ENCODE data around the gene UBE2S. TPM values are rescaled to one million over a fixed set of nuclear protein-coding genes. Genes with fewer than 3 reads are reported as not detected.

The UBE2S gene
- total RNA-seq, 2 donors from 2014 or later = 10.3 to 49.9 TPM

DNA sequence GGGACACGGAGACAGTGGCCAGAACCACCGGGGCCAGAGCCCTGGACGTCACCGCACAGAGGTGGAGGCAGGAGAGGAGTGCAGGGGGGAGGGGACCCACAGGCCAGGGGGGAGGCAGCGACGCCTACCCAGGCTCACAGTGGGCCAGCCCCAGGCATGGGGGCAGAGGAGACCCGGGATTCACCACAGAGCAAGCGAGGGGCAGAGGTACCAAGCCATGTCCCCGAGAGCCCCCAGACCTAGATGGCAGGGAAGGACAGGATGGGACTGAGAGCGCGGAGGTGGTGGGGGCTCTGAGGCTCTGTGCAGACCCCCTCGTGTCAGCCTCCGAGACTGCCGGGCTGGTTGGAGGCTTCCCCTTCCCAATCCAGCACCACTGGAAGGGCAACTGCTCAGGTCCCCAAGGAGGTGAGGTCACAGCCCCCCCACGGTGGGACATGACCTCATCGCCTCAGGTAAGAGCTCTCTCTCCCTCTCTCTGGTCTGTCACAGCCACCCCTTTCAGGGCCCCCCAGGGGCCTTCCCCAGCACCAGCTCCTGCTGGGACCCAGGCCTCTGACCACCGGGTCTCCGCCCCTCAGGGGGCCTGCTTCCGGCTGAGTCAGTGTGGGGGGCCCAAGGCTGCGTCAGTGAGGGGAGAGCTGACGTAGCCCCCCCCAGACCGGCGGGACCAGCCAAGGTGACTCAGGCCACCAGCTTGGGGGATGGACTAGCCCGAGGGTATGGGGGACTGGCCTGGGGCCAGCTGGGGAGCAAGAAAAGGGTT is 35.1 kb downstream of the UBE2S start:
- WGBS = 26% methylated on average over 22 of the region's 24 CpGs
- no peaks in the 10 kb centered on the region for H3K36me3 ChIP-seq
- no peak for TF ChIP-seq POLR2A (IDR thresholded peaks at IDR 0.05)
- no peak for TF ChIP-seq CTCF (IDR thresholded peaks at IDR 0.05)
- no peak for TF ChIP-seq POLR2AphosphoS5 (IDR thresholded peaks at IDR 0.05)
- no peak for DNase-seq (ENCODE audit: low spot score)
- H3K4me1 ChIP-seq (replicated peaks) = peaks cover 4% of the 10 kb centered on the region
- H3K27ac ChIP-seq = no peak overlapping the region
- no peak overlapping the region for H3K4me3 ChIP-seq
- intact Hi-C loops (cut with DNase I) = no loop called here
- no peaks in the 10 kb centered on the region for H3K9me3 ChIP-seq
- peaks cover 44% of the 10 kb centered on the region for H3K27me3 ChIP-seq (replicated peaks; ENCODE audit: insufficient read depth)

DNA sequence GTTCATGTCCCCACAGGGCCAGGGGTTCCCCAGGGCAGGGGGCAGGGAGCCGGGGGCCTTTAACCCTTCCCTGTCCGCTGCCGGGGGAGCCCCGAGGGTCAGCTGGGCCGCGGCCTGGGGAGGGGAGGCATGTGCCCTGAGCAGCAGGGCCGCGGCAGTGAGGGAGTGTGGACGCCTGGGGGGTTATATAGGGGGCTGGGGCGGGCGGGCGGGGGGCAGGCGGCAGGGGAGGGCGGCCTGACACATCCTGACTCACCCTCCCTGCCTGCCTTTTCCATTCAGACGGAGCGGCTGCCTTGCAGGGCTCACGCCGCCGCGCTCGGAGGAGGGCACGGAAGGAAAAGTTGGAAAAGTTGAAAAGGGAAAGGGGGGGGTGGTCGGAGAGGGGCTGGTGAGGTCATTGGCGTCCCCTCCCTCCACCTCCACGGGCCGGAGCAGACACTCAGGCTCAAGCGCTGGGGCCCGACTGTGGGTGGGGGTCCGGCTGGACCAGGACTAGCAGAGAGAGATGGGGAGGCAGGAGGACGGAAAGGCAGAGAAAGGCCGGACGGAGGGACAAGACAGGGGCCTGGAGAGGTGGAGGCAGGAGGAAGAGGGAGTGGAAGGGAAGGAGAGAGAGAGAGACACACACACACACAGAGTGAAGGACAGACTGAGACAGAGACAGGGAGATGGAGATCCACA is 37.1 kb downstream of the UBE2S start, which contains the start of gene IL11:
TSS of gene IL11 (minus strand) at position 159 of the 684 bp plus-strand sequence. CDS start at position 6, 153 bp downstream.
- peaks cover 4% of the 10 kb centered on the region for H3K4me1 ChIP-seq (replicated peaks)
- no peak for TF ChIP-seq POLR2A (IDR thresholded peaks at IDR 0.05)
- TF ChIP-seq CTCF (IDR thresholded peaks at IDR 0.05) = no peak
- TF ChIP-seq POLR2AphosphoS5 (IDR thresholded peaks at IDR 0.05) = no peak
- WGBS = 7% methylated on average over 28 of the region's 32 CpGs
- H3K9me3 ChIP-seq = no peaks in the 10 kb centered on the region
- no peaks in the 10 kb centered on the region for H3K36me3 ChIP-seq
- intact Hi-C loops (cut with DNase I) = no loop called here
- DNase-seq (ENCODE audit: low spot score) = no peak
- H3K27ac ChIP-seq = no peak within 1 kb of the TSS
- H3K4me3 ChIP-seq = peak within 1 kb of the TSS in 1 of 2 donors; percentile 19
- peaks cover 42% of the 10 kb centered on the region for H3K27me3 ChIP-seq (replicated peaks; ENCODE audit: insufficient read depth)

DNA sequence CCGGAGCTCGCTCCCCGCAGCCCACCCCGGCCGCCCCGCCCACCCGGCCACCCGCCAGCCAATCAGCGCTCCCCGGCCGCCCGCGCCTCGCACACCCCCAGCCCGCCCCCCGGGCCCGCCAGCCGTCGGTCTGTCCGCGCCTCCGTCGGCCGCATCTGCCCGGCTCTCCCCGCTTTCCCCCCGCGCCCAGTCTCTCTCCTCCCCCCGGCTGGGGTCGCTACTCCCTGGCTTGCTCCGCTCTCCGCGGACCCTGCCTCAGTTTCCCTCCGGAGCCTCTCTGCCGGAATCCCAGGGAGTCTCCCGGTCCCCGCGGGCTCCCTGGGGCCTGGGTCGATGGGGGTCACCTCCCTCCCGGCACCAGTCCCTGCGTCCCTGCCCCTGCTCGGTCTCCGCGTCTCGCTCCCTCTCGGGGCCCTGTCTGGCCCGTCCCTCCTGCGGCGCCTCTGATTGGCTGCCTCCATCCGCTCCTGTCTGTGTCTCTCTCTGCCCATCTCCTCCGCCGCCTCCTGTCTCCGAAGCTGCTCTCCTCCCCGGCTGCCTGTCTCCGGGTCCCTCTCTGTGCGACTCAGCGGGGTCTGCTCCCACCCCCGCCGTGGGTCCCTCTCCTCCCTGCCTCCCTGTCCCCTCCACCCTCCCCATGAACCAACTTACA is 37.8 kb downstream of the UBE2S start:
- Histone ChIP-seq H3K9me3 (no peaks in the 10 kb centered on the region), H3K27ac (no peak overlapping the region), H3K27me3 (replicated peaks; ENCODE audit: insufficient read depth) (peaks cover 39% of the 10 kb centered on the region), H3K4me3 (peak overlapping the region in 1 of 2 donors; percentile 19), H3K4me1 (replicated peaks) (peaks cover 4% of the 10 kb centered on the region), H3K36me3 (no peaks in the 10 kb centered on the region)
- DNase-seq (ENCODE audit: low spot score) = no peak
- intact Hi-C loops (cut with DNase I) = no loop called here
- TF ChIP-seq POLR2AphosphoS5 (IDR thresholded peaks at IDR 0.05) = no peak
- TF ChIP-seq CTCF (IDR thresholded peaks at IDR 0.05) = no peak
- no peak for TF ChIP-seq POLR2A (IDR thresholded peaks at IDR 0.05)
- under 1% methylated on average over 36 of the region's 59 CpGs for WGBS

- H3K4me3 ChIP-seq = no peak overlapping the region
- no peak overlapping the region for H3K27ac ChIP-seq
- DNase-seq (ENCODE audit: low spot score) = no peak
- H3K9me3 ChIP-seq = no peaks in the 10 kb centered on the region
- WGBS = 19% methylated on average over 31 of the region's 54 CpGs
- H3K4me1 ChIP-seq (replicated peaks) = peaks cover 4% of the 10 kb centered on the region
- intact Hi-C loops (cut with DNase I) = no loop called here
- TF ChIP-seq POLR2A (IDR thresholded peaks at IDR 0.05) (no peak), POLR2AphosphoS5 (IDR thresholded peaks at IDR 0.05) (no peak), CTCF (IDR thresholded peaks at IDR 0.05) (no peak)
- H3K36me3 ChIP-seq = no peaks in the 10 kb centered on the region
- H3K27me3 ChIP-seq (replicated peaks; ENCODE audit: insufficient read depth) = peaks cover 32% of the 10 kb centered on the region
Measured at GRCh38 chr19:55368701-55369563, 38.7 kb downstream of the UBE2S start.
